ENCODE measurements around the gene THRSP. TPM values are rescaled to one million over a fixed set of nuclear protein-coding genes. Genes with fewer than 3 reads are reported as not detected.

The THRSP gene
- total RNA-seq, 6 experiments from 2014 or later, result 3.0 to 92.0 (median 40.1) TPM

GRCh38 chr11:78048561-78048960 is 15.1 kb upstream of the THRSP start:
- ATAC-seq (peak in 1 of 4 donors; percentile 42), DNase-seq (no peak)
- H3K36me3 ChIP-seq, result no peaks in the 10 kb centered on the region
- H3K4me1 ChIP-seq, result peaks cover 0 to 20% (median 4%) of the 10 kb centered on the region in 4 donors
- H3K27ac ChIP-seq, result no peak overlapping the region
- WGBS (ENCODE audit: insufficient coverage, low coverage, low lambda C conversion rate, missing lambda C conversion rate), result 57% methylated on average over 3 of the region's 3 CpGs
- TF ChIP-seq POLR2A (IDR thresholded peaks at IDR 0.05) (no peak), CTCF (IDR thresholded peaks at IDR 0.05) (peak in 1 of 4 donors; percentile 19)
- H3K4me3 ChIP-seq, result peak overlapping the region in 1 of 3 donors; percentile 10
- no peaks in the 10 kb centered on the region for H3K9me3 ChIP-seq
- intact Hi-C loops (cut with DNase I), result no loop called here
- H3K27me3 ChIP-seq, result no peaks in the 10 kb centered on the region

- H3K27me3 ChIP-seq, result no peaks in the 10 kb centered on the region
- peaks cover 0 to 20% (median 4%) of the 10 kb centered on the region in 4 donors for H3K4me1 ChIP-seq
- ATAC-seq, result no peak
- TF ChIP-seq POLR2A (IDR thresholded peaks at IDR 0.05) (no peak), CTCF (IDR thresholded peaks at IDR 0.05) (no peak)
- no peaks in the 10 kb centered on the region for H3K9me3 ChIP-seq
- H3K4me3 ChIP-seq, result no peak overlapping the region
- DNase-seq, result no peak
- WGBS (ENCODE audit: insufficient coverage, low coverage, low lambda C conversion rate, missing lambda C conversion rate), result 47% methylated on average over 8 of the region's 8 CpGs
- no peaks in the 10 kb centered on the region for H3K36me3 ChIP-seq
- H3K27ac ChIP-seq, result no peak overlapping the region
- intact Hi-C loops (cut with DNase I), result no loop called here
Observed at GRCh38 chr11:78049348-78049747, 14.3 kb upstream of the THRSP start.

GRCh38 chr11:78050964-78051831 is 12.5 kb upstream of the THRSP start:
- no peak overlapping the region for H3K4me3 ChIP-seq
- no peaks in the 10 kb centered on the region for H3K9me3 ChIP-seq
- no peak for TF ChIP-seq CTCF (IDR thresholded peaks at IDR 0.05)
- no peak for TF ChIP-seq POLR2A (IDR thresholded peaks at IDR 0.05)
- DNase-seq, result no peak
- no peak overlapping the region for H3K27ac ChIP-seq
- 56% methylated on average over 3 of the region's 6 CpGs for WGBS (ENCODE audit: insufficient coverage, low coverage, low lambda C conversion rate, missing lambda C conversion rate)
- H3K36me3 ChIP-seq, result no peaks in the 10 kb centered on the region
- ATAC-seq, result peak in 2 of 4 donors; percentile 7 to 36
- intact Hi-C loops (cut with DNase I), result no loop called here
- H3K4me1 ChIP-seq, result peaks cover 0 to 21% (median 7%) of the 10 kb centered on the region in 4 donors
- no peaks in the 10 kb centered on the region for H3K27me3 ChIP-seq

- DNase-seq (peak; percentile 60 to 87 (median 86)), ATAC-seq (peak; percentile 73 to 85 (median 83))
- intact Hi-C loops (cut with DNase I), result no loop called here
- Histone ChIP-seq H3K36me3 (no peaks in the 10 kb centered on the region), H3K4me3 (no peak overlapping the region), H3K27ac (peak overlapping the region in 1 of 3 donors; percentile 13), H3K27me3 (no peaks in the 10 kb centered on the region), H3K4me1 (peaks cover 0 to 36% (median 8%) of the 10 kb centered on the region in 4 donors), H3K9me3 (no peaks in the 10 kb centered on the region)
- no peak for TF ChIP-seq POLR2A (IDR thresholded peaks at IDR 0.05)
- no peak for TF ChIP-seq CTCF (IDR thresholded peaks at IDR 0.05)
- WGBS (ENCODE audit: insufficient coverage, low coverage, low lambda C conversion rate, missing lambda C conversion rate), result 9% methylated on average over 1 of the region's 4 CpGs
Observed at GRCh38 chr11:78054971-78055370, 8.7 kb upstream of the THRSP start.

Data from right lobe of liver (tissue), 6 donors.